Chondrocyte (in vitro differentiated cells): ENCODE measurements around the gene BRICD5. TPM values are rescaled to one million over a fixed set of nuclear protein-coding genes. Genes with fewer than 3 reads are reported as not detected.

Experiments
- DNase-seq: peaks from one replicate; pipeline ENCODE4 v3.0.0; 2021; ENCODE audit warnings: mixed read lengths, low spot score
- H3K27ac Mint-ChIP-seq: one replicate; pipeline ENCODE4 v1.8.0; 2021; ENCODE audit warnings: mild to moderate bottlenecking, moderate library complexity, mixed read lengths; ENCODE audit not compliant: unreplicated experiment
- H3K27me3 Mint-ChIP-seq: 2 replicates; pipeline ENCODE4 v1.8.0; 2021; ENCODE audit warnings: low read depth, mixed read lengths
- H3K36me3 Mint-ChIP-seq: 2 replicates; pipeline ENCODE4 v1.8.0; 2021; ENCODE audit warnings: low read depth, mixed read lengths
- H3K4me1 Mint-ChIP-seq: 2 replicates; pipeline ENCODE4 v1.8.0; 2021; ENCODE audit warnings: low read depth, mild to moderate bottlenecking, mixed read lengths
- H3K4me3 Mint-ChIP-seq: one replicate; pipeline ENCODE4 v1.8.0; 2021; ENCODE audit warnings: mild to moderate bottlenecking, moderate library complexity, mixed read lengths; ENCODE audit not compliant: unreplicated experiment
- H3K9me3 Mint-ChIP-seq: 2 replicates; pipeline ENCODE4 v1.8.0; 2021; ENCODE audit warnings: low read depth, mixed read lengths
- total RNA-seq: library from RNA; stranded (reverse); gene quantifications from 3 replicates; pipeline ENCODE4 v1.2.1, GENCODE V29; 2021
- TF ChIP-seq, protein P1 (sequence below): fragments of 200-600 bp; sonication (generic); IDR thresholded peaks from 2 replicates; pipeline ENCODE4 v1.5.0; 2021; ENCODE audit warnings: antibody characterized with exemption, mild to moderate bottlenecking, moderate library complexity

Gene BRICD5
- total RNA-seq, 1 donor from 2014 or later: 5.4 TPM

- TF ChIP-seq, protein P1, sequence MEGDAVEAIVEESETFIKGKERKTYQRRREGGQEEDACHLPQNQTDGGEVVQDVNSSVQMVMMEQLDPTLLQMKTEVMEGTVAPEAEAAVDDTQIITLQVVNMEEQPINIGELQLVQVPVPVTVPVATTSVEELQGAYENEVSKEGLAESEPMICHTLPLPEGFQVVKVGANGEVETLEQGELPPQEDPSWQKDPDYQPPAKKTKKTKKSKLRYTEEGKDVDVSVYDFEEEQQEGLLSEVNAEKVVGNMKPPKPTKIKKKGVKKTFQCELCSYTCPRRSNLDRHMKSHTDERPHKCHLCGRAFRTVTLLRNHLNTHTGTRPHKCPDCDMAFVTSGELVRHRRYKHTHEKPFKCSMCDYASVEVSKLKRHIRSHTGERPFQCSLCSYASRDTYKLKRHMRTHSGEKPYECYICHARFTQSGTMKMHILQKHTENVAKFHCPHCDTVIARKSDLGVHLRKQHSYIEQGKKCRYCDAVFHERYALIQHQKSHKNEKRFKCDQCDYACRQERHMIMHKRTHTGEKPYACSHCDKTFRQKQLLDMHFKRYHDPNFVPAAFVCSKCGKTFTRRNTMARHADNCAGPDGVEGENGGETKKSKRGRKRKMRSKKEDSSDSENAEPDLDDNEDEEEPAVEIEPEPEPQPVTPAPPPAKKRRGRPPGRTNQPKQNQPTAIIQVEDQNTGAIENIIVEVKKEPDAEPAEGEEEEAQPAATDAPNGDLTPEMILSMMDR: no peak
- Mint-ChIP-seq H3K4me1 (no peaks in the 10 kb centered on the region), H3K4me3 (no peak overlapping the region), H3K9me3 (no peaks in the 10 kb centered on the region), H3K36me3 (peaks cover 12% of the 10 kb centered on the region), H3K27ac (no peak overlapping the region), H3K27me3 (no peaks in the 10 kb centered on the region)
- DNase-seq: no peak
Measured at GRCh38 chr16:2178321-2179106, 32.1 kb downstream of the BRICD5 start.

GRCh38 chr16:2177561-2177960 lies 33.1 kb downstream of the BRICD5 start:
- Mint-ChIP-seq H3K9me3 (no peaks in the 10 kb centered on the region), H3K27me3 (no peaks in the 10 kb centered on the region), H3K27ac (no peak overlapping the region), H3K4me3 (no peak overlapping the region), H3K36me3 (peaks cover 16% of the 10 kb centered on the region), H3K4me1 (no peaks in the 10 kb centered on the region)
- no peak for DNase-seq
- TF ChIP-seq, protein P1: no peak

- Mint-ChIP-seq H3K9me3 (no peaks in the 10 kb centered on the region), H3K4me1 (no peaks in the 10 kb centered on the region), H3K27me3 (no peaks in the 10 kb centered on the region), H3K27ac (no peak overlapping the region), H3K4me3 (no peak overlapping the region), H3K36me3 (peaks cover 15% of the 10 kb centered on the region)
- TF ChIP-seq, protein P1: no peak
- no peak for DNase-seq
Measured at GRCh38 chr16:2177101-2177500, 33.6 kb downstream of the BRICD5 start.

DNA sequence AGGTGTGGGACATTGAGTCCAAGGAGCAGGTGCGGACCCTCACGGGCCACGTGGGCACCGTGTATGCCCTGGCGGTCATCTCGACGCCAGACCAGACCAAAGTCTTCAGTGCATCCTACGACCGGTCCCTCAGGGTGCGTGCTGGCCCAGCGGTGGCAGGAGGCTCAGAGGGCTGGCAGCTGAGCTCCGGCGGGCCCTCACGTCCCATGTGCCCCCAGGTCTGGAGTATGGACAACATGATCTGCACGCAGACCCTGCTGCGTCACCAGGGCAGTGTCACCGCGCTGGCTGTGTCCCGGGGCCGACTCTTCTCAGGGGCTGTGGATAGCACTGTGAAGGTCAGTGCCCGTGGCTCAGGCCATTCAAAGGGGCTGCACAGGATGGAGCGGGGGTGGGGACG lies 34.6 kb downstream of the BRICD5 start:
- Mint-ChIP-seq H3K4me1 (no peaks in the 10 kb centered on the region), H3K27me3 (no peaks in the 10 kb centered on the region), H3K36me3 (peaks cover 17% of the 10 kb centered on the region), H3K9me3 (no peaks in the 10 kb centered on the region), H3K27ac (no peak overlapping the region), H3K4me3 (no peak overlapping the region)
- DNase-seq: no peak
- TF ChIP-seq, protein P1: no peak

DNA sequence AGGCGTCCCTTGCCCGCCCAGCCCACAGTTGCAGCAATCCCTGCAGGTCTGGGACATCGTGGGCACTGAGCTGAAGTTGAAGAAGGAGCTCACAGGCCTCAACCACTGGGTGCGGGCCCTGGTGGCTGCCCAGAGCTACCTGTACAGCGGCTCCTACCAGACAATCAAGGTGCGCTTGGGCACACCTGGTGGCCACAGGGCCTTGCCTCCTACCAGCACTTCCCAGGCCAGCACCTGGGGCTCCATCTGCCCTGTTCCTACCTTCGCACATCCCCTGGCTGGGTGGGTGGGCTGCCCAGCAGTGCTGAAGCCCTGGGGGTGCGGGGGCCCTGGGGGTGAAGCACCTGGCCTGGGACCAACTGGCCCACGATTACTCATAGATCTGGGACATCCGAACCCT lies 35.2 kb downstream of the BRICD5 start:
- Mint-ChIP-seq H3K27me3 (no peaks in the 10 kb centered on the region), H3K4me1 (no peaks in the 10 kb centered on the region), H3K27ac (no peak overlapping the region), H3K36me3 (peaks cover 17% of the 10 kb centered on the region), H3K9me3 (no peaks in the 10 kb centered on the region), H3K4me3 (no peak overlapping the region)
- TF ChIP-seq, protein P1: no peak
- DNase-seq: no peak
